Thoracic aorta (tissue), 2 donors: ENCODE results near the gene CACNA2D4. TPM values are rescaled to one million over a fixed set of nuclear protein-coding genes. Genes with fewer than 3 reads are reported as not detected.

Experiments
- ATAC-seq: fragments of 150-250 bp; one replicate; pipeline ENCODE4 v1.8.0; 2017; ENCODE audit warnings: low read depth; ENCODE audit not compliant: insufficient number of reproducible peaks, low FRiP score
- DNase-seq: peaks from one replicate; pipeline ENCODE4 v3.0.0-alpha.2; 2020; ENCODE audit warnings: low spot score
- H3K27ac ChIP-seq, 2 donors: fragments of 200-600 bp; sonication (generic); 1 replicate in 1 of 2; 2 replicates in 1 of 2; pipeline ENCODE4 v1.5.1; 2016; ENCODE audit warnings: mild to moderate bottlenecking in 2 of 2, moderate library complexity in 2 of 2
- H3K27me3 ChIP-seq: fragments of 200-600 bp; sonication (generic); replicated peaks from 2 replicates; pipeline ENCODE4 v1.6.0; 2016; ENCODE audit warnings: mild to moderate bottlenecking; ENCODE audit not compliant: insufficient read depth
- H3K36me3 ChIP-seq: fragments of 200-600 bp; sonication (generic); one replicate; pipeline ENCODE4 v1.5.1; 2016
- H3K4me1 ChIP-seq, 2 donors: fragments of 200-600 bp; sonication (generic); 1 replicate in 1 of 2; 2 replicates in 1 of 2; pipeline versions ENCODE4 v1.5.1 to v1.6.0; 2016; ENCODE audit warnings: low read depth in 2 of 2, mild to moderate bottlenecking in 1 of 2; ENCODE audit not compliant: control insufficient read depth in 1 of 2
- H3K4me3 ChIP-seq: fragments of 200-600 bp; sonication (generic); 2 replicates; pipeline ENCODE4 v1.5.1; 2016; ENCODE audit warnings: mild to moderate bottlenecking
- H3K9me3 ChIP-seq: fragments of 200-600 bp; sonication (generic); 2 replicates; pipeline ENCODE4 v1.5.1; 2016
- total RNA-seq, 2 donors: library from RNA; depleted of rRNA; stranded (reverse); fragments of >200 nt; gene quantifications; one replicate each; pipeline versions ENCODE4 v1.1.0 to v1.2.3, GENCODE V29; 2016
- TF ChIP-seq, protein P1 (sequence below): fragments of 200-600 bp; sonication (generic); IDR thresholded peaks from one replicate; pipeline ENCODE4 v1.5.1; 2019; ENCODE audit warnings: antibody characterized with exemption

CACNA2D4 gene, protein sequence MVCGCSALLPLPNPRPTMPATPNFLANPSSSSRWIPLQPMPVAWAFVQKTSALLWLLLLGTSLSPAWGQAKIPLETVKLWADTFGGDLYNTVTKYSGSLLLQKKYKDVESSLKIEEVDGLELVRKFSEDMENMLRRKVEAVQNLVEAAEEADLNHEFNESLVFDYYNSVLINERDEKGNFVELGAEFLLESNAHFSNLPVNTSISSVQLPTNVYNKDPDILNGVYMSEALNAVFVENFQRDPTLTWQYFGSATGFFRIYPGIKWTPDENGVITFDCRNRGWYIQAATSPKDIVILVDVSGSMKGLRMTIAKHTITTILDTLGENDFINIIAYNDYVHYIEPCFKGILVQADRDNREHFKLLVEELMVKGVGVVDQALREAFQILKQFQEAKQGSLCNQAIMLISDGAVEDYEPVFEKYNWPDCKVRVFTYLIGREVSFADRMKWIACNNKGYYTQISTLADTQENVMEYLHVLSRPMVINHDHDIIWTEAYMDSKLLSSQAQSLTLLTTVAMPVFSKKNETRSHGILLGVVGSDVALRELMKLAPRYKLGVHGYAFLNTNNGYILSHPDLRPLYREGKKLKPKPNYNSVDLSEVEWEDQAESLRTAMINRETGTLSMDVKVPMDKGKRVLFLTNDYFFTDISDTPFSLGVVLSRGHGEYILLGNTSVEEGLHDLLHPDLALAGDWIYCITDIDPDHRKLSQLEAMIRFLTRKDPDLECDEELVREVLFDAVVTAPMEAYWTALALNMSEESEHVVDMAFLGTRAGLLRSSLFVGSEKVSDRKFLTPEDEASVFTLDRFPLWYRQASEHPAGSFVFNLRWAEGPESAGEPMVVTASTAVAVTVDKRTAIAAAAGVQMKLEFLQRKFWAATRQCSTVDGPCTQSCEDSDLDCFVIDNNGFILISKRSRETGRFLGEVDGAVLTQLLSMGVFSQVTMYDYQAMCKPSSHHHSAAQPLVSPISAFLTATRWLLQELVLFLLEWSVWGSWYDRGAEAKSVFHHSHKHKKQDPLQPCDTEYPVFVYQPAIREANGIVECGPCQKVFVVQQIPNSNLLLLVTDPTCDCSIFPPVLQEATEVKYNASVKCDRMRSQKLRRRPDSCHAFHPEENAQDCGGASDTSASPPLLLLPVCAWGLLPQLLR
- 10 to 100 TPM in 1 of 2 donors, 1 to 10 TPM in 1; 8.7 to 12.3 TPM for total RNA-seq

DNA sequence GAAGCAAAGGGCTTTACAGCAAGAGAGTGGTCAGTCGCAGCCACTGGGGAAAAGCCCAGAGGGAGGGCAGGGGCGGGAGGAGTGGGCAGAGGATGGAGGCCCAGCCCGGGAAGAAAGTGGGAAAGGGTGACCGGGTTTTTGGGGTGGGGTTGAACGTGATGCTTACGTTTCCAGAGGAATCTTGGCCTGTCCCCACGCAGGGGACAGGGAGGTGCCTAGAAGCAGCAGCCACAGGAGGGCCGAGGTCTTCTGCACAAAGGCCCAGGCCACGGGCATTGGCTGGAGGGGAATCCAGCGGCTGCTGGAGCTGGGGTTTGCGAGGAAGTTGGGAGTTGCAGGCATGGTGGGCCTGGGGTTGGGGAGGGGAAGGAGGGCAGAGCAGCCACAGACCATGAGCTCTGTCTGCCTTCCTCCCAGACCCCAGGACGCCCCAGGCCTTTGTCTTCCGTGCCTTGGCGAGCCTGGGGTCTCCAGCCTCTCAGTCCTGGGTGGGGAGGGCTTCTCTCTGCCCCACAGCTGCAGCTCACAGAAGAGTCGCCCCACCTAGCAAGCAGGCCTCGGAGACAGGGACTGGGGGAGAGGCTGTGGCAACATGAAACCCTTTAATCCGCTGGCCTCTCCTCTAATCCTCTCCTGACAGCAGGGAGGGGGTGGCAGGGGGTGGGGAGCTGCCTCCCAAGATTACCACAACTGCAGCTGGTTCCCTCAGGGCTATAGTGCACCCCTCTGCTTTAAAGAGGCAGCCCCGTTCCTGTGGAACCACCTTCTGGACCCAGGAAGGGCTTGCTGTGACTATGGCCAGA lies at the start of gene CACNA2D4:
Gene CACNA2D4 (minus strand): TSS at position 572 of the 803 bp plus-strand sequence. CDS start 179 bp downstream, at position 393.
- Histone ChIP-seq H3K4me3 (peak within 1 kb of the TSS; percentile 45), H3K4me1 (peaks cover 3 to 14% of the 10 kb centered on the region in 2 donors), H3K27me3 (no peaks in the 10 kb centered on the region), H3K9me3 (no peaks in the 10 kb centered on the region), H3K27ac (peak within 1 kb of the TSS in 1 of 2 donors; percentile 11), H3K36me3 (no peaks in the 10 kb centered on the region)
- TF ChIP-seq, protein P1, sequence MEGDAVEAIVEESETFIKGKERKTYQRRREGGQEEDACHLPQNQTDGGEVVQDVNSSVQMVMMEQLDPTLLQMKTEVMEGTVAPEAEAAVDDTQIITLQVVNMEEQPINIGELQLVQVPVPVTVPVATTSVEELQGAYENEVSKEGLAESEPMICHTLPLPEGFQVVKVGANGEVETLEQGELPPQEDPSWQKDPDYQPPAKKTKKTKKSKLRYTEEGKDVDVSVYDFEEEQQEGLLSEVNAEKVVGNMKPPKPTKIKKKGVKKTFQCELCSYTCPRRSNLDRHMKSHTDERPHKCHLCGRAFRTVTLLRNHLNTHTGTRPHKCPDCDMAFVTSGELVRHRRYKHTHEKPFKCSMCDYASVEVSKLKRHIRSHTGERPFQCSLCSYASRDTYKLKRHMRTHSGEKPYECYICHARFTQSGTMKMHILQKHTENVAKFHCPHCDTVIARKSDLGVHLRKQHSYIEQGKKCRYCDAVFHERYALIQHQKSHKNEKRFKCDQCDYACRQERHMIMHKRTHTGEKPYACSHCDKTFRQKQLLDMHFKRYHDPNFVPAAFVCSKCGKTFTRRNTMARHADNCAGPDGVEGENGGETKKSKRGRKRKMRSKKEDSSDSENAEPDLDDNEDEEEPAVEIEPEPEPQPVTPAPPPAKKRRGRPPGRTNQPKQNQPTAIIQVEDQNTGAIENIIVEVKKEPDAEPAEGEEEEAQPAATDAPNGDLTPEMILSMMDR, result no peak
- DNase-seq (no peak), ATAC-seq (no peak)

DNA sequence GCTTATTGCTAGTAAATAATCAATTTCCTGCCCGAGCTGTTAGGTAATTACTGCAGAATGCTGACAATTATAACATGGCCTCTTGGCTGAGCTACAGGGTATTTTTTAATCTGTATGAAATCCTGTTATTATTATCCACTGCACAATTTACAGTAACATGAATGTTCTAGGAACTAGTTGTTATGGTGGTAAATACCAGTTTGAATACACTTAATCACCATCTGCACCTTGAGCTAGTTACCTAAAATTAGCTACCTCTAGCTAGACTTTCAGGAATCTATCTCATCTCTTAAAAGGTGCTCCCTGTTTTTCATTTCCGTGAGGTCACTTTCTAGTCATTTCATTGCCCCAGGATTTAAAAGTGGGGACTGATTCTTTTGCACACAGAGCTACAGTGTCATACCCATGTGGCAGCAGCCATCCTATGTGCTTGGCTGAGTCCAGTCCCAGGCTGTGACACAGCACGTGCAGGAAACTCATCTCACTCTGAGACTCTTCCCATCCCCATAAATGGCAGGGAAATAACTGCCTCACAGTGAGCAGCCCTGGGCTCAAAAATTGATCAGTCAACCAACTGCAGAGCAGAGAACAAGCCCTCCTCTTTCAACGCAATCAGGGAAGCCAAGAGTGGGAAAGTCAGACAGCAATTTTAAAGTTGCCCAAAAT lies 48.2 kb upstream of the CACNA2D4 start:
- Histone ChIP-seq H3K4me3 (no peak overlapping the region), H3K27ac (no peak overlapping the region), H3K36me3 (peaks cover 8% of the 10 kb centered on the region), H3K4me1 (peaks cover 24 to 29% of the 10 kb centered on the region in 2 donors), H3K27me3 (no peaks in the 10 kb centered on the region), H3K9me3 (no peaks in the 10 kb centered on the region)
- TF ChIP-seq, protein P1, result no peak
- ATAC-seq (no peak), DNase-seq (no peak)

DNA sequence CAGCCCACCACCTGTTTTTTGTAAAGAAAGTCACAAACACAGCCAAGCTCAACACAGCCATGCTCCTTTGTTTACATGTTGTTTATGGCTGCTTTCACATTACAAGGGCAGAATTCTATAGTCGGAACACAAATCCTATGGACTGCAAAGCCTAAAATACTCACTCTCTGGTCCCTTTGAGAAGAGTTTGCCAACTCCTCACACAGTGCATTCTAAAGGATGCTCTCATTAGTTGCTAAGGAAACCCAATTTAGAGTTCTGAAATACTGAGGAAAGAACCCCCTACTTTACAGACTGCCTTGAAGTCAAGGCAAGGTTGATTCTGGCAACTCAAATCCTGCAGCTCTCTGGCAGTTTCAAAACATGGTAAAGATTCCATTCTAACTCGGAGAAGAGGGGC lies 47.5 kb upstream of the CACNA2D4 start:
- Histone ChIP-seq H3K4me1 (peaks cover 17 to 21% of the 10 kb centered on the region in 2 donors), H3K9me3 (no peaks in the 10 kb centered on the region), H3K4me3 (no peak overlapping the region), H3K27me3 (no peaks in the 10 kb centered on the region), H3K27ac (no peak overlapping the region), H3K36me3 (peaks cover 10% of the 10 kb centered on the region)
- no peak for DNase-seq
- TF ChIP-seq, protein P1, result no peak
- no peak for ATAC-seq

DNA sequence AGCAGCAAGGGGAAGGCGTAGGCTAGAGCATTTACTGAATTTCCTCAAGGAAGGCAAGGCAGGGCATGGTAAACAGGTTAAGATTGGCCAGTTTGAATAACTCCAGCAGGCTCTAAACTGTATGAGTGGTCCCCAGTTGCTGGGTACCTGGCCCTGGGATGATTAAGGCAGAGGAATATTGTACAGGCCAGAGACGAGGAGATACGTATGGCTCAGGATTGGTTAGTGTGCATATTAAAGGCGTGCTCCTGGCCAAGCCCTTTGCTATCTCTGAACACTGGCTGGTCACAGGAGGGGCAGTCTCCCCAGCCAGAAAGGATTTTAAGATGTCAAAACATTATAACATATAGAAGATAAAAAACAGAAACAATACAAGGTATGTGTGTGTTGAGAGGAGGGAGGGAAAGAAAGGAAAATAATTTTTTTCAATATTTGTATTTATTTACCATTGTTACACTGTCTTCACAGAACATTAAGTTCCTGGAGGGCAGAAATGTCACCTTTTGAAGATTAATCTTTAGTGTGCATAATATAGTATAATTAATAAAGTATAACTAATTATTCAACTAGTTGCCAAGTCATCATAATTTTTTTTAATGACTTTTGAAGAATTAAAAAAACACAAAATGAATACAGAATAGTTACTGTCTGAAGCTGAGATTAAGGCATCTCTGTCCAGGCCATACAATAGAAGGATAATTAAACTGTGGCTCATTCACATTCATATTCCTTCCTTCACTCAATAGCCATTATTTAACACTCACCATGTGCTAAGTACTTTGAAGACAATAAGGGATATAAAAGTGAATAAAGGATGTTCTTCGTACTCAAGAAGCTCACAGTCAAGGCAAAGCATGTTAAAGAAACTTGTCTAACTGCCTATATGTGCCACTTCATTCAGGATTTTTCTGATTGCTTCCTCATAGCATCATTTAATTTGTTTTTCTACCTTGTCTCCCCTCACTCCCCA lies 43.9 kb upstream of the CACNA2D4 start:
- H3K36me3 ChIP-seq, result peaks cover 18% of the 10 kb centered on the region
- H3K4me1 ChIP-seq, result no peaks in the 10 kb centered on the region
- no peaks in the 10 kb centered on the region for H3K27me3 ChIP-seq
- ATAC-seq, result no peak
- H3K9me3 ChIP-seq, result no peaks in the 10 kb centered on the region
- TF ChIP-seq, protein P1, result no peak
- H3K4me3 ChIP-seq, result no peak overlapping the region
- no peak overlapping the region for H3K27ac ChIP-seq
- no peak for DNase-seq
